NOMO-1 treated with DMSO at 0.1 percent for 48 hours (cell line): ENCODE measurements around the gene BSDC1.
A peak's percentile ranks its signal among the peaks of the same experiment; 100 is the strongest.
"Not testable (repeated sequence)": the region's sequence is repeated elsewhere in the genome, so short reads cannot be mapped to it uniquely, and the experiment has no call there.

Source experiments
- DNase-seq: peaks from one replicate; lab custom pipeline; 2025; ENCODE audit not compliant: unreplicated experiment; lab: John Stamatoyannopoulos, UW

Gene BSDC1

DNA sequence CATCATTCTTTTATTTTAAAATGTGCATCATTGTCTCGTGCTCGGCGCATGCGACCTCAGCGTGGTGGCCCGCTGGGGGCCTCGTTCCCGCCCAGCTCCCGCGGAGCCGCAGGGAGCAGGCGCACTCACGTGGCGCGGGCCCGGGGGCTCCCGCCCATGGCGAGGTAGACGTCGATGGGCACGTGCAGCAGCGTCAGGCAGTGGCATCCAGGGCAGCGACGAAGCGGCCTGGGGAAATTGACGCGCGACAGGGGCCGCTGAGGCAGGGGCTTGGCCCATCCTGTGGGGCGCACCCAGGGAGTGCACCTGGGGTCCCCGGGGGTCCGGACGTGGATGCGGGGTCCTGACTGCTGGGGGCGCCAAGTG is 33.0 kb downstream of the BSDC1 start:
- DNase-seq: no peak

DNA sequence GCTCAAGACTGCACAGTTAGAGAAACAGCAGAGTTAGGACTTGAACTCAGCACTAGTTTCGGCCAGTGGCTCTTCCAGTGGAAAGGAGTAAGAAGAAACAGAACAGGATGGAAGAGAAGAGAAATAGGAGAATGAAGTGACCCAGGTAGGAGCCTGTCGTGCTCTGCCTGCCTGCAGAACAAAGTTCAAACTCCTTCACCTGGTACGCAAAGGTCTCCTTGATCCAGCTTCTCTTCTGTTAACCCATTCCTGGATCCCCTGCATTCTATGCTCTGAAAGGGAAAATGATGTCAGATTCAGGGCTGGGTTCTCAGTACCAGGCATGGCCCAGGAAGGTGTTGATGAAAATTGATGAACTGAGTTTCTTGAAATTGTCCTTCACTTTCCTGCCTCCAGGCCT is 35.8 kb downstream of the BSDC1 start:
- no peak for DNase-seq

DNA sequence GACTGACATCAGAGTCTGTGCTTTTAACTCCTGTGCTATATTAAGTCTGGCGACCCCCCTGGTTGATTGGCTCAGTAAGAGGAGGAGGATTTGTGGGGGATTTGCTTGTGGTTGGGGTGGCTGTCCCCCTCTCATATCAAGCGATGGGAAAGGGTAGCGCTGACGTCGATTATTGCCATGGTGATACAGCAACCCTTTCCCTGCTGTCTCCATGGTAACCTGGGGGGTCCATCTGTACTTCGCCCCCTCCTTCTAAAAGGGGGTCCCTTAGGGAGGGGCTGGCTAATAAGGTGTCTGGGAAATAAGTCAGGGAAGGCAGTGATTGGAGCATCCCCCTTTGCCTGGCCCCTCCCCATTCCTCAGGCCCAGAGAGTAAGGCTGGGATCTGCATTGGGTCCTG is 36.6 kb downstream of the BSDC1 start:
- no peak for DNase-seq

DNA sequence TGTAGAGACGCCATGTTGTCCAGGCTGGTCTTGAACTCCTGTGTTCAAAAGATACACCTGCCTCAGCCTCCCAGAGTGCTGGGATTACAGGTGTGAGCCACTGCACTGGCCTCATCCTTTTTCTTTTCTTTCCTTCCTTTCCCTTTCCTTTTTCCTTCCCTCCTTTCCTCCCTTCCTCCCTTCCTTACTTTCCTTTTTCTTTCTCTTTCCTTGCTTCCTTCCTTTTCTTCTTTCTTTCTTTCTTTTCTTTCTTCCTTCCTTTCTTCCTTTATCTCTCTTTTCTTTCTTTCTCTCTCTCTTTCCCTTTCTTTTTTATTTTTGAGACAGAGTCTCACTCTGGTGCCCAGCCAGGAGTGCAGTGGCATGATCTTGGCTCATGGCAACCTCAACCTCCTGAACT is 37.8 kb downstream of the BSDC1 start:
- DNase-seq: no peak

DNA sequence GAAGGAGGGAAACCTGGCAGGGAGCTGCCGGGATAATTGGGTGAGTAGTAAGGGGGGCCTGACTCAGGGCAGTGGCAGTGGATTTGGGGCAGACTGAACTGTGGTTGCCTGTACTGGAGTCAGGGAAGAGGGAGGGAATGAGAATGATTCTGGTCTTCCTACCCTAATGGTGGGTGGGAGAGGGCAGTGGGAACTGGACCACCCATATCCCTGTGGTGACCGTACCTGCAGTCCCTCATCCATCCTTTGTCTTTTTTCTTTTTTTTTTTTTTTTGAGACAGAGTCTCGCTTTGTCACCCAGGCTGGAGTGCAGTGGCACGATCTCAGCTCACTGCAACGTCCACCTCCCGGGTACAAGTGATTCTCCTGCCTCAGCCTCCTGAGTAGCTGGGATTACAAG is 38.5 kb downstream of the BSDC1 start:
- DNase-seq: not testable (repeated sequence)

DNA sequence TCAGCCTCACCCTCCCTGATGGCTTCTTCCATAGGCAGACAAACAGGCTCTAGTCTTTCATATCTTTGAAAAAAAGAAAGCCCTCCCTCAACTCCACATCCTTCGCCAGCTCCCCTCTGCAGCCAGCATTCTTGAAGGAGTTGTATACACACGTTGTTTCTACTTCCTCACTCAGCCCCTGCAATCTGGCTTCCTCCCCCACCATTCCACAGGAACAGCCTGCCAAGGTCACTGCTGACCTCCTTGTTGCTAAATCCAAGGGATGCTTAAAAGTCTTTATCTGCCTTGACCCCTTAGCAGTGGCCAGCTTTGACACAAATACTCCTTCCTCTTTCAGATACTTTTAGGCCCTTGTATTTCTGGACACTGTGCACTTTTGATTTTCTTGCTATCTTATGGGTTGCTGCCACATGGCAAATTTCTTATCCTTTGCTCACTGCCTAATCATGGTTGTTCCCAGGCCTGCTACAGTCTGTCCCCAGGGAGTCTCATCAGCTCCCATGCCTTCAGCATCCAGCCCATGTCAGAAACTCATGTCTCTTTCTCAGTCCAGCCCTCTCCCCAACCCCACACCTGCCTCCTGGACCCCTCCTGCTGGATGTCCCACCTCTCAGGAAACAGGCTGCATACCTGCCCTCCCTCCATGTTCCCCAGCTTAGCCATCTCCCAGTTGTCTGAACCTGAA is 40.2 kb downstream of the BSDC1 start:
- DNase-seq: no peak

DNA sequence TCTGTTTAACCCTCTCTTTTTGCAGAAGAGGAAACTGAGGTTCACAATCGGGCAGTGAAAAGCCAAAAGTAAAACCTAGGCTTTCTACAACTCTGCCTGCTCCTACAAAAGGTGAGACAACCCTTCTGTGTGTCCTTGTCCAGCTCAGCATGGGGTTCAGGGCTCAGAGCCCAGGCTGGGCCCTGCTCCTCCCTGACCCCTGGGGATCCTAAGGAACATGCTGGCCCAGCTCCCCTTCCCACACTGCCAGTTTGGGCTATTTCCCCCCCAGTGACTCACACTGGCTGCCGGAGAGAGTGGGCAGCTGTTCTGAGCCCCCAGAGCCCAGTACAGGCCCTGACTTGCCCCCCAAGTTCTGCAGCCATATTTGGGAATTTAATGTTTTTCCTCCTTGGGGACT is 40.8 kb downstream of the BSDC1 start:
- DNase-seq: no peak

DNA sequence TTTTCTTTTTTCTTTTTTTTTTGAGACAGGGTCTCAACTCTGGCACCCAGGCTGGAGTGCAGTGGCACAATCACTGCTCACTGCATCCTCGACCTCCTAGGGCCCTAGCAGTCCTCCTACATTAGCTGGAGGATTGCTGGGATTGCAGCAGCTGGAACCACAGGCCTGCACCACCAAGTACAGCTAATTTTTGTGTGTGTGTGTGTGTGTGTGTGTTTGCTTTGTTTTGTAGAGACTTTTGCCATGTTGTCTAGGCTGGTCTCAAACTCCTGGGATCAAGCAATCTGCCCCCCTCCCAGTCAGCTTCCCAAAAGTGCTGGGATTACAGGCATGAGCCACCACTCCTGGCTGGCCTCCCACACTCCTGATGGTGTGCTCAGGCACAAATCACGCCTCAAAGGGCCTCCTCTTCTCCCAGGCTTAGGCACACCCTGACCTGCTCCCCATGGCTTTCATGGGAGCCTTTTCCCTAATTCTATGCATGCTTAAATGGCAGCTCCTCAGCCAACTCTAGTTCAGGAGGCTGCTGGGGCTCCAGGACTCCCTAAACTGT is 41.3 kb downstream of the BSDC1 start:
- DNase-seq: no peak

DNA sequence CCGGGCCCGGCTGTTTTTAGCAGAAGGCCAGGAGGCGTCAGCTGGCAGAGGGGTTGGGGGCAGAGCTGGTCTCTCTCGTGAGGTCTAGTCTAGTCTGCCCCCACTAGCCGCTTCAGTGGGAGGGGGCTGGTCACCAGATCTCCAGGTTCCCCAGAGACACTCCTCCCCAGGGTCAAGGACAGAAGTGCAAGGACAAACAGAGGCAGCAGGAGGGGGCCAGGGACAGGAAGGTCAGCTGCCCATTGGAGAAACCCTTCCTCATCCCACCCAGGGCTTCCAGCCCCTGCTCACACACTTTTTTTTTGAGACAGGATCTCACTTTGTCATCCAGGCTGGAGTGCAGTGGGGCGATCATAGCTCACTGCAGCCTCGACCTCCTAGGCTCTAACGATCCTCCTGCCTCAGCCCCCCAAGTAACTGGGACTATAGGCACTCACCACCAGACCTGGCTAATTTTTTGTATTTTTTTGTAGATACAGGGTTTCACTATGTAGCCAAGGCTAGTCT is 41.9 kb downstream of the BSDC1 start:
- DNase-seq: no peak

DNA sequence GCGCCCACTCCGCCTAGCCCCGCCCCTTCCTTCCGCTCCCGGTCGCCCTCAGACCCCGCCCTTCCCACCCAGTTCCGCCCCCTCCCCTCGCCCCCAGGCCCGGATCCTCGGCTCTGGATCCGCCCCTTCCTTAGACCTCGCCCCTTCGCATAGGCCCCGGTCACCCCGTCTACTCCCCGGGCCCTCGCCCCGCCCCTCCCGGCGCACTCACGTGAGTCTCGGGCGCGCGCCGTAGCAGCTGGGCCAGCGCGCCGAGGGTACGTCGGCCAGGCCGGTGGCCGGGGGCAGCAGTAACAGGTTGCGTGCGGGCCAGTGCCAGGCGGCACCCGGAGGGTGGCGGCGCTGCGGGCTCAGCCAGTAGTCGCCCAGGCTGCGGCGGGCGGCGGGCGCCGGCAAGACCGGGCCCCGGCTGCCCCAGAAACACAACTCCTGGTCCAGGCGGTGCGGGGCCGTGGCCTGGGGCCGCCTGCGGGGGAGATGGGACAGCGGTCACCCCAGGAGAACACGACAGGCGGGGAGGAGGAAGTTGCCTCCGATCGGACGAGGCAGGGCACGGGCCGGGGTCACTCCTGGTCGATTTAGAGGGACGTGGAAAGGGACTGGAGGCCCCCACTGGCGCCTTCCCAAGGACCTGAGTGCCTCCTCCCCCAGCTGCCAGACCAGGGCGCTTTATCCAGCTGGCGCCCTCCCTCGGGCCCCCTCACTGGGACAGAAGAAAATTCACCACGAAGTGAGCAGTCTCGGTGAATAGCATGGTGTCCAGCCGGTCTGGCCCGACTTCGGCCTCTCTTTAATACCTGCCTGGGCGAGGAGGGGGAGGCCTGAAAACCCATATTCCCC is 42.6 kb downstream of the BSDC1 start:
- DNase-seq: peak; percentile 87

DNA sequence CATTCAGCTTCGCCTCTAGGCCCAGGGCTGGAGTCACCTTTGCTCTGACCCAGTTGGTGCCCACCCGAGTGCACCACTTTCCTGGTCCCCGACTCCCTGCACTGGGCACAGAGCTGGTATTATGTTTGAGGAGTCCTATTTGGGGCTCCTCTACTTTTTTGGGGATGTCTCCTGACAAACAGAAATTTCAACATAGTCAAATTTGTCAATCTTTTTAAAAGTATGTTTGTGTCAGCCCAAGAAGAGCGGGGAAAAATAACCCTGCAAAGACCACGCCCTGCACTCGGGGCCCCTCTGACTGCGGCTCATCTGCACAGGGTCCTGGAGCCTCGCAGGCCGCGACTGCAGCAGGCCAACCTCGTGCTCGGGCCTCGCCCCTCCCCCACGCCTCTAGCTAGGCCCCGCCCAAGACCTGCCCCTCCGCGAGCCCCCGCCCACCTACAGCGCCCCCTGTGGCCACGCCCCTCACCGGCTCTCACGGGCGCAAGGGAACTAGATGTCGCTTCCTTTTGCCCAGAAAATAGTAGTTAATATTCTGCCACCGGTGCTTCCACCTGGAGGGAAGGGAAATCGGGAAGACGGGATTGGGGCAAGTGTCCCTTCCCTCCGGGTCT is 43.3 kb downstream of the BSDC1 start:
- no peak for DNase-seq

DNA sequence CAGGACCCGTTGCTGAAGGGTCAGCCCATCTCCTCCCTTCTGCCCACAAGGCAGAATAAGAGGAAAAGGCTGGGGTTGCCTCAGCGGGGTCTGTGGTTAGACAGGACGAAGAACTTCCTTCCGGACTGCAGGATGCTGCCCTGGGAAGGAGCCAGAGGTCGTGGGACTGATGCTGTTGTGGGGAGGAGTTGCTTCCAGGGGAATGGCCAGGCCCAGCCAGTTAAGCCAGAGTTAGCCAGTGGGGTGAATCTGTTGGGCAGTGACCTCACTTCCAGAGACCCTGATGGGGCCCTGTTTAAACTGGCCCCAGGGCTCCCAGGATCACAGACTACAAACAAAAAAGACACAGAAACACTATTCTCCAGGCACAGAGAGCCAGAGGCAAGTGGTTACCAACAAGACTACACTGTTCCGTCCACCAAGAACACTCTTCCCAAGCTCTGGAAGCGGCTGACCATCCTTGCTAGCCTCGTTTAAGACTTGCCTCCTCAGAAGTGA is 45.0 kb downstream of the BSDC1 start:
- DNase-seq: no peak

DNA sequence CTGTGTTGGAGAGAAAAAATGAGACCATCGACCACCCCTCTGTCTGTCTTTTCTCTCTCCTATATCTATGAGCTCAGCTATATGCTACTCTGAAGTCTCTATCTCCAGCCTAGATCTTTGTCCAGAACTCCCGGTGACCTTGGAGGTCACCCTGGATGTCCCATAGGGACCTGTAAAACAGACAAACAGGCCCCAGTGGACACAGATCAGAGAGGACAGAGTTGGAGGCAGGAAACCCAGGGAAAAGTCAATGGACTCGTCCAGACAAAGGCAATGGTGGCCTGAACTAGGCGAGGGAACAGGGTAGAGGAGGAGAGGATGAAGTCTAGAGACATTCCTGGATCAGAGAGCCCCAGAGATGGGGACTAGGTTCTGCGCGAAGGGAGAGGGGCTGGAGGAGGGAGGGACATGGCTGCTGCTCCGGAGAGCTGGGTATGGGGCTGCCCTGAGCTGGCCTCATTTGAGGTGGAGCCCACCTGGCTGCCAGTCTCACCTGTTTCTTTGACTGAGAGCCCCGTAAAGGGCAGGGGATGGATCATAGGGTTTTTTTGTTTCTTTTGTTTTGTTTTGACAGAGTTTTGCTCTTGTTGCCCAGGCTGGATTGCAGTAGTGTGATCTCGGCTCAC is 47.6 kb downstream of the BSDC1 start:
- DNase-seq: no peak

DNA sequence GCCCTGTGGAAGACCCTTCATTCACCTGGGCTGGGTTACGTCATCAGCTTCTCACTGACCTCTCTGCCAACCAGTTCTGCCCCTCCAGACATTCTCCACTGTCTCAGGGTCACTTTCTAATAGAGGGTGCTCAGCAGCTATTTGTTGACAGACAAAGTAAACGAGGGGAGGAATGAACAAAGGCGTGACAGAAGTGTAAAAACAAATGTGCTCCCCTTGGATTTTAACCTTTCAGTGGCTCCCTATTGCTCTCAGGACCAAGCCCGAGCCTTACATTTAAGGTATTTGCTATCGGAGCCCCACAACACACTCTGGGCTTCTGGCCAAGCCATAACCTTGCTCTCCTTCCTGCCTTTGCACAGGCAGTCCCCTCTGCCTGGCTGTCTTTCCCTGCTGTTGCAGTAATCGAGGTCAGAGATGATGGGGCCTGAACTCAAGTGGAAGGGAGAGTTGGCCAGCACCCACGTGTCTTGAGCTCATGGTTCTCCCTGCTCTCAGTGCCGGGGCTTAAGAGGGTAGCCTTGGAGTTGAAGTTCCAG is 48.9 kb downstream of the BSDC1 start:
- no peak for DNase-seq

DNA sequence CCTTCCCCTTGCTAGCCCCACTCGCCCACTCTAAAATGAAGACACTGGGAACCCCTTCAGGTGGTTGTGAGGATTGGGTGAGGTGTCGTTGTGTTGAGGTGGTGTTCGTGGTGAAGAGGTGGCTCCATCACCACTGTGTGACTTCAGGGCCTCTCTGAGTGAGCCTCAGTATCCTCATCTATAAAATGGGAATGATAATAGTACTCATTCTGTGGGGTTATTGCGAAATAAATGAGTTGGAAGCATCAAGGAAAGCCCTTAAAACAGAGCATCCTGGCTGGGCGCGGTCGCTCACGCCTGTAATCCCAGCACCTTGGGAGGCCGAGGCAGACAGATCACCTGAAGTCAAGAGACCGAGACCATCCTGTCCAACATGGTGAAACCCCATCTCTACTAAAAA is 51.5 kb downstream of the BSDC1 start:
- DNase-seq: no peak

DNA sequence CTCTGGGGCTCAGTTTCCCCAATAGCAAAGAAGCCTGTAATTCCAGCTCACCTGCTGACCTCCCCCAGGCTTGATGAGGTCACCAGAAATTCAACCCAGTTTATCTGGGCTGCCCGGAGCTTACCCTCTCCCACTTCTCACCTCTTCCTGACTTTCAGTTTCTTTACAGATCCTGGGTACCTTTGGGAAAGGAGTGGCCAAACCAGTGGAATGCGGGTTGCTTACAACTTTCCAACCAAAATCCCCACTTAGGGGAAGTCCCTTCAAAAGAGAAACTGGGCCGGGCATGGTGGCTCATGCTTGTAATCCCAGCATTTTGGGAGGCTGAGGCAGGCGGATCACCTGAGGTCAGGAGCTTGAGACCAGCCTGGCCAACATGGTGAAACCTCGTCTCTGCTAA is 52.3 kb downstream of the BSDC1 start:
- no peak for DNase-seq

DNA sequence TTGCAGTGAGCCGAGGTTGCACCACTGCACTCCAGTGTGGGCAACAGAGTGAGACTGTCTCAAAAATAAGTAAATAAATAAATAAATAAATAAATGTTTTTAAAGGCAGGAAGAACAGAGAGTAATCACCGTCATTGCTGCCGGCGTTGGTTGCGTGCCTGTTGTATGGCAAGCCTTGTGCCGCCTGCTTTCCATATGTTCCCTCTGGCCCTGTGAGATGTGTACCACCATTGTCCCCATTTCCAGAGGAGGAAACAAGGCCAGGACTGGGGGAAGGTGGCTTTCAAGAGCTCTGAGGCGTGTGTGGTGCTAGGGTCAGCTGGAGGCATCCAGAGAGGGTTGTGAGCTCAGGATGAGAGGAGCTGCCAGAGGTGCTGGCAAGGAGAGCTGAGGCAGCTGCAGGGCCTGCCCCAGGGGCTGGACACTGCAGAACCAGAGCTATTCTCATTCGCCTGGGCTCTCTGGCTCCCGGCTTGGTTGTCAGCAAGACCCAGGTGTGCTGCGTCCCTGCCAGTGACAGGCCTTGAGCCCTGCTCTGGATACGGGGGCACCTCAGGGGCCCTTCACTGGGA is 53.0 kb downstream of the BSDC1 start:
- DNase-seq: no peak

DNA sequence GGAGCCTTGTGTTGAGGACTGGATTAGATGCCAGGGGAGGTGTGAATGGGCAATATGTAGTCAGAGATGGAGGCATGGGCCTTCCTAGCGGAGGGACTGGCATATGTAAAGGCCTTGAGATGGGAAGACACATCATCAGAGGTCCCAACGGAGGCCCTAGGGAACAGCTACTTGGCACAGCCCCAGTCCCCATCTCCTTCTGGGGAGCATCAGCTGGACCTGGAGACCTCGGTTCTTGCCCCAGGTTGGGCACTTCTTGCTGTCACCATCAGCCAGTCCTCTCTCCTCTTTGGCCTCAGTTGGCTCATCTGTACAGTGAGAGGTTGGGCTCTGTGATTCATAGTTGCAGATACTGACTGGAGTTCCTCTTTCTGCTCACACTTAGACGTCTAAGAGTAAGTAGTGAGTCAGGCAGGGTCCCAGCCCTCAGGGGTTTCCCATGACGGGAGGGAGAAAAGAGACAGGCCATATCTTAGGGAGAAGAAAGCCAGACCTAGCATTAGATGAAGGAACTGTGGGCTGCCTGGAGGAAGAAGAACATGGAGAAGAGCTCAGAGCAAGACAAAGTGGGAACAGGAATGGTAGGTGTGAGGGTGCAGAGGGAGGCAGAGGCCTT is 54.8 kb downstream of the BSDC1 start:
- peak; percentile 76 for DNase-seq

DNA sequence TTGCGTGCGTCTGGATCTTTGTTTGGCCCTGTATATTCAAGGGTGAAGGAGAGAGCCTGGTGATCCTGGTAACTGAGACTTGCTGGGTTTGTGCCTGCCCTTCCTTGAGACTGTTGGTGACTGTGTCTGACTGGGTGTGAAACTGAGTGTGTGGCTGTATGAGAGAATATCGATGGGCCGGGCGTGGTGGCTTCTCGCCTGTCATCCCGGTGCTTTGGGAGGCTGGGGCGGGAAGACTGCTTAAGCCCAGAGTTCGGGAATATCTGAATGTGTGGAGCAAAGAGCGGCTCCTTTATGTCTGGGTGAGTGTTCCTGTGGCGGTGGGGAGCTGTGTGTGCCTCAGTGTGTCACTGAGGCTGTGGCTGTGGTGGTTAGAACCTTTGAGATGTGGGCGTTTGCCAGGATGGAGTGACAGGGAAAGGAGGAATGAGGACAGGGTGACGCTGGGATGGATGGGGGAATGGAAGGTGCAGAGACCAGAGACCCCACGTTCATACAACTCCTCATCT is 55.5 kb downstream of the BSDC1 start:
- DNase-seq: no peak
